Heart right ventricle (tissue), 16 donors: ENCODE data around the gene PAIP2. TPM values are rescaled to one million over a fixed set of nuclear protein-coding genes. Genes with fewer than 3 reads are reported as not detected.

Source experiments
- ATAC-seq, 8 donors: fragments of 200-7000 bp; cut with Tn5 transposase; one replicate each; pipeline ENCODE4 v1.9.1; 2020; ENCODE audit warnings: mild to moderate bottlenecking in 8 of 8, moderate library complexity in 8 of 8, moderate number of reproducible peaks in 1 of 8
- DNase-seq, 2 donors: peaks; one replicate each; pipeline ENCODE4 v3.0.0-alpha.2; 2020
- H3K27ac ChIP-seq, 10 donors: fragments of 200-600 bp; sonication (generic) in 2 of 10; one replicate each; pipeline versions ENCODE4 v1.5.0 to v1.8.0; 2020 to 2022; ENCODE audit warnings: mild to moderate bottlenecking in 3 of 10
- H3K27me3 ChIP-seq, 7 donors: fragments of 200-600 bp; one replicate each; pipeline ENCODE4 v1.8.0; 2021 to 2022; ENCODE audit warnings: mild to moderate bottlenecking in 2 of 7
- H3K36me3 ChIP-seq, 9 donors: fragments of 200-600 bp; sonication (generic) in 1 of 9; one replicate each; pipeline versions ENCODE4 v1.5.0 to v1.8.0; 2020 to 2022; ENCODE audit warnings: mild to moderate bottlenecking in 2 of 9
- H3K4me1 ChIP-seq, 9 donors: fragments of 200-600 bp; sonication (generic) in 1 of 9; one replicate each; pipeline versions ENCODE4 v1.5.0 to v1.8.0; 2020 to 2022; ENCODE audit warnings: mild to moderate bottlenecking in 4 of 9
- H3K4me3 ChIP-seq, 10 donors: fragments of 200-600 bp; sonication (generic) in 2 of 10; one replicate each; pipeline versions ENCODE4 v1.5.0 to v1.8.0; 2020 to 2022; ENCODE audit warnings: mild to moderate bottlenecking in 7 of 10, moderate library complexity in 2 of 10
- H3K9me3 ChIP-seq, 11 donors: fragments of 200-600 bp in 10 of 11; sonication (generic) in 2 of 11; one replicate each; pipeline versions ENCODE4 v1.5.0 to v1.8.0; 2013 to 2022; ENCODE audit warnings: mild to moderate bottlenecking in 2 of 11, control low read depth in 1 of 11, moderate library complexity in 1 of 11
- CTCF ChIP-seq, 9 donors: fragments of 200-600 bp; sonication (generic) in 2 of 9; IDR thresholded peaks; one replicate each; pipeline versions ENCODE4 v1.5.0 to v1.8.0; 2021 to 2022; ENCODE audit warnings: antibody characterized with exemption in 9 of 9, mild to moderate bottlenecking in 5 of 9, moderate library complexity in 1 of 9
- WGBS, 2 donors: extraction: QIAGEN DNeasy Blood & Tissue Kit; methylation state at CpG; one replicate each; pipeline ENCODE4 v1.1.7; 2013; ENCODE audit warnings: inconsistent platforms in 1 of 2; 5-methylcytosine and 5-hydroxymethylcytosine counted together
- intact Hi-C, 10 donors: fragments of 100-400 bp; cut with DNase I; formaldehyde crosslinking; loops; one replicate each; pipeline versions ENCODE4 v1.11.1 to v1.14.2; 2022
- polyA plus RNA-seq, 2 donors: library from polyadenylated mRNA; stranded (reverse); fragments of 200-250 nt; gene quantifications; one replicate each; pipeline ENCODE4 v1.2.3, GENCODE V29; 2013
- total RNA-seq, 10 donors: library from RNA; stranded (reverse); fragmentation: NEBNext Ultra II Directional in 3 of 10; extraction: Animal tissue kit (Norgen Biotek cat#: 25700) in 3 of 10; gene quantifications; one replicate each; pipeline versions ENCODE4 v1.2.1 to v1.2.4, GENCODE V29; 2021 to 2023
- donor health status: Arrhythmogenic right ventricular cardiomyopathy.
- donor health status: ischemic (EF 13 %, LVEDD 7.1; RV severe dilation, severe dysfunction).
- donor health status: healthy with polysubstance abuse.
- donor health status: DM: no; HTN: yes; CAD: no.
- donor health status: DM: no; HTN: no; CAD: no.
- donor health status: ischemic (EF 25% LVEDD 6.9; RV normal size, moderate dysfunction).
- donor health status: ischemic (EF 25% LVEDD 5.7; RV mildly dilated, moderate dysfunction).
- donor health status: healthy.
- donor health status: DM: yes; HTN: yes; CAD: no.
- donor health status: Ischemic cardiomyopathy.
- donor health status: ischemic (EF 35%, LVEDD 5.7; RV mildly dilated, moderate dysfunction).
- donor health status: nonischemic (EF 11% LVEDD 7.7; RV severe dilation, severe dysfunction).
- donor health status: DM: yes; HTN: yes; CAD: no.
- donor health status: PGD.
- donor health status: ischemic (EF 29% LVEDD 5.4; RV normal size, mild dysfunction).
- donor health status: nonischemic (EF 23%, LVEDD 6.1; RV moderate dilation, normal function).

PAIP2 gene
- total and polyA plus RNA-seq, 12 donors: 43.8 to 173 (median 137) TPM

GRCh38 chr5:139360384-139360783, 18.7 kb downstream of the PAIP2 start:
- intact Hi-C loops: no loop called here
- no peak overlapping the region for H3K27ac ChIP-seq
- H3K9me3 ChIP-seq: no peaks in the 10 kb centered on the region
- ATAC-seq: no peak
- whole genome bisulfite sequencing, 2 donors: 96% methylated on average over 4 of the region's 4 CpGs
- H3K4me1 ChIP-seq: peaks cover 0 to 18% (median 9%) of the 10 kb centered on the region in 9 donors
- H3K36me3 ChIP-seq: peaks cover 0 to 46% (median 20%) of the 10 kb centered on the region in 9 donors
- H3K27me3 ChIP-seq: no peaks in the 10 kb centered on the region
- H3K4me3 ChIP-seq: no peak overlapping the region
- no peak for DNase-seq
- no peak for TF ChIP-seq CTCF (IDR thresholded peaks at IDR 0.05)

- DNase-seq (no peak), ATAC-seq (no peak)
- no peak for TF ChIP-seq CTCF (IDR thresholded peaks at IDR 0.05)
- Histone ChIP-seq H3K4me3 (no peak overlapping the region), H3K36me3 (peaks cover 0 to 55% (median 36%) of the 10 kb centered on the region in 9 donors), H3K27me3 (no peaks in the 10 kb centered on the region), H3K4me1 (peaks cover 0 to 15% (median 5%) of the 10 kb centered on the region in 9 donors), H3K27ac (no peak overlapping the region), H3K9me3 (no peaks in the 10 kb centered on the region)
- intact Hi-C loops: no loop called here
- 81 to 82% methylated on average over 6 of the region's 6 CpGs for WGBS, 2 donors
These were observed 20.3 kb downstream of the PAIP2 start for GRCh38 chr5:139361835-139362429.

- peaks cover 0 to 62% (median 41%) of the 10 kb centered on the region in 9 donors for H3K36me3 ChIP-seq
- WGBS, 2 donors: 80 to 88% methylated on average over 2 of the region's 2 CpGs
- no peak overlapping the region for H3K4me3 ChIP-seq
- H3K27ac ChIP-seq: no peak overlapping the region
- ATAC-seq (no peak), DNase-seq (no peak)
- intact Hi-C loops: no loop called here
- H3K4me1 ChIP-seq: peaks cover 0 to 13% (median 5%) of the 10 kb centered on the region in 9 donors
- no peaks in the 10 kb centered on the region for H3K27me3 ChIP-seq
- H3K9me3 ChIP-seq: no peaks in the 10 kb centered on the region
- TF ChIP-seq CTCF (IDR thresholded peaks at IDR 0.05): no peak
These were observed 22.3 kb downstream of the PAIP2 start for GRCh38 chr5:139363937-139364336.

GRCh38 chr5:139364466-139364865, 22.8 kb downstream of the PAIP2 start:
- 82 to 87% methylated on average over 2 of the region's 2 CpGs for WGBS, 2 donors
- H3K36me3 ChIP-seq: peaks cover 0 to 66% (median 45%) of the 10 kb centered on the region in 9 donors
- intact Hi-C loops: no loop called here
- H3K27me3 ChIP-seq: no peaks in the 10 kb centered on the region
- ATAC-seq (no peak), DNase-seq (no peak)
- H3K4me1 ChIP-seq: peaks cover 0 to 18% (median 5%) of the 10 kb centered on the region in 9 donors
- H3K4me3 ChIP-seq: no peak overlapping the region
- no peaks in the 10 kb centered on the region for H3K9me3 ChIP-seq
- TF ChIP-seq CTCF (IDR thresholded peaks at IDR 0.05): no peak
- no peak overlapping the region for H3K27ac ChIP-seq
